Activated naive CD8-positive, alpha-beta T cell treated with anti-CD3 and anti-CD28 coated beads for 36 hours (primary cell): ENCODE data around the gene ASXL1. TPM values are rescaled to one million over a fixed set of nuclear protein-coding genes. Genes with fewer than 3 reads are reported as not detected.

Experiments
- DNase-seq: peaks from one replicate; pipeline ENCODE4 v3.0.0; 2021
- H3K27ac Mint-ChIP-seq: one replicate; pipeline ENCODE4 v1.8.0; 2022; ENCODE audit warnings: mild to moderate bottlenecking, moderate library complexity, mixed read lengths
- H3K27me3 Mint-ChIP-seq: one replicate; pipeline ENCODE4 v1.8.0; 2022; ENCODE audit warnings: mild to moderate bottlenecking, mixed read lengths
- H3K36me3 Mint-ChIP-seq: one replicate; pipeline ENCODE4 v1.8.0; 2021; ENCODE audit warnings: mild to moderate bottlenecking, mixed read lengths
- H3K4me1 Mint-ChIP-seq: one replicate; pipeline ENCODE4 v1.8.0; 2021; ENCODE audit warnings: mixed read lengths
- H3K4me3 Mint-ChIP-seq: one replicate; pipeline ENCODE4 v1.8.0; 2022; ENCODE audit warnings: mild to moderate bottlenecking, moderate library complexity, mixed read lengths
- H3K9me3 Mint-ChIP-seq: one replicate; pipeline ENCODE4 v1.8.0; 2022; ENCODE audit warnings: mixed read lengths
- total RNA-seq, 2 experiments: library from RNA; stranded (reverse); gene quantifications; one replicate each; pipeline ENCODE4 v1.2.3, GENCODE V29; 2021

ASXL1 gene
- total RNA-seq, 2 experiments from 2014 or later = 97.5 to 100 TPM

GRCh38 chr20:32432277-32432676 is 74.1 kb downstream of the ASXL1 start:
- peak overlapping the region; percentile 23 for H3K27ac Mint-ChIP-seq
- peaks cover 33% of the 10 kb centered on the region for H3K36me3 Mint-ChIP-seq
- no peaks in the 10 kb centered on the region for H3K9me3 Mint-ChIP-seq

GRCh38 chr20:32433311-32434021 is 75.3 kb downstream of the ASXL1 start:
- Mint-ChIP-seq H3K9me3 (no peaks in the 10 kb centered on the region), H3K36me3 (peaks cover 26% of the 10 kb centered on the region), H3K27ac (no peak overlapping the region), H3K4me3 (no peak overlapping the region), H3K4me1 (peaks cover 6% of the 10 kb centered on the region), H3K27me3 (no peaks in the 10 kb centered on the region)
- no peak for DNase-seq

More at GRCh38 chr20:32432277-32432676, 74.1 kb downstream of the ASXL1 start:
- no peak overlapping the region for H3K4me3 Mint-ChIP-seq
- H3K27me3 Mint-ChIP-seq = no peaks in the 10 kb centered on the region
- no peaks in the 10 kb centered on the region for H3K4me1 Mint-ChIP-seq
- DNase-seq = no peak

- Mint-ChIP-seq H3K4me3 (no peak overlapping the region), H3K4me1 (peaks cover 15% of the 10 kb centered on the region), H3K36me3 (peaks cover 34% of the 10 kb centered on the region), H3K9me3 (no peaks in the 10 kb centered on the region), H3K27ac (no peak overlapping the region), H3K27me3 (no peaks in the 10 kb centered on the region)
- DNase-seq = no peak
Measured at GRCh38 chr20:32434434-32434833, 76.3 kb downstream of the ASXL1 start.

GRCh38 chr20:32435449-32436107 is 77.4 kb downstream of the ASXL1 start:
- Mint-ChIP-seq H3K27ac (peak overlapping the region; percentile 34), H3K36me3 (peaks cover 41% of the 10 kb centered on the region)

GRCh38 chr20:32436142-32436861 is 78.2 kb downstream of the ASXL1 start:
- no peak overlapping the region for H3K27ac Mint-ChIP-seq
- peaks cover 22% of the 10 kb centered on the region for H3K4me1 Mint-ChIP-seq
- H3K4me3 Mint-ChIP-seq = no peak overlapping the region
- no peaks in the 10 kb centered on the region for H3K27me3 Mint-ChIP-seq
- DNase-seq = no peak
- H3K9me3 Mint-ChIP-seq = no peaks in the 10 kb centered on the region
- H3K36me3 Mint-ChIP-seq = peaks cover 42% of the 10 kb centered on the region

More at GRCh38 chr20:32435449-32436107, 77.4 kb downstream of the ASXL1 start:
- Mint-ChIP-seq H3K4me1 (peaks cover 22% of the 10 kb centered on the region), H3K27me3 (no peaks in the 10 kb centered on the region), H3K9me3 (no peaks in the 10 kb centered on the region), H3K4me3 (no peak overlapping the region)
- no peak for DNase-seq

- Mint-ChIP-seq H3K36me3 (peaks cover 38% of the 10 kb centered on the region), H3K27ac (no peak overlapping the region)
Measured at GRCh38 chr20:32436968-32437367, 78.8 kb downstream of the ASXL1 start.

GRCh38 chr20:32437391-32438074 is 79.4 kb downstream of the ASXL1 start:
- H3K4me1 Mint-ChIP-seq = peaks cover 24% of the 10 kb centered on the region
- H3K36me3 Mint-ChIP-seq = peaks cover 36% of the 10 kb centered on the region
- DNase-seq = peak; percentile 26
- H3K27me3 Mint-ChIP-seq = no peaks in the 10 kb centered on the region
- no peaks in the 10 kb centered on the region for H3K9me3 Mint-ChIP-seq
- no peak overlapping the region for H3K4me3 Mint-ChIP-seq
- no peak overlapping the region for H3K27ac Mint-ChIP-seq

More at GRCh38 chr20:32436968-32437367, 78.8 kb downstream of the ASXL1 start:
- Mint-ChIP-seq H3K4me1 (peaks cover 22% of the 10 kb centered on the region), H3K9me3 (no peaks in the 10 kb centered on the region), H3K4me3 (no peak overlapping the region), H3K27me3 (no peaks in the 10 kb centered on the region)
- no peak for DNase-seq

- Mint-ChIP-seq H3K9me3 (no peaks in the 10 kb centered on the region), H3K4me1 (peaks cover 29% of the 10 kb centered on the region), H3K4me3 (no peak overlapping the region), H3K27ac (no peak overlapping the region), H3K36me3 (peaks cover 29% of the 10 kb centered on the region), H3K27me3 (no peaks in the 10 kb centered on the region)
- DNase-seq = no peak
Measured at GRCh38 chr20:32438331-32438858, 80.3 kb downstream of the ASXL1 start.

- Mint-ChIP-seq H3K27ac (peak overlapping the region; percentile 47), H3K9me3 (no peaks in the 10 kb centered on the region), H3K4me1 (peaks cover 36% of the 10 kb centered on the region), H3K4me3 (no peak overlapping the region), H3K36me3 (peaks cover 24% of the 10 kb centered on the region), H3K27me3 (no peaks in the 10 kb centered on the region)
- peak; percentile 66 for DNase-seq
Measured at GRCh38 chr20:32439132-32439829, 81.2 kb downstream of the ASXL1 start.

- H3K36me3 Mint-ChIP-seq = peaks cover 25% of the 10 kb centered on the region
- no peak for DNase-seq
- H3K27ac Mint-ChIP-seq = no peak overlapping the region
- no peaks in the 10 kb centered on the region for H3K27me3 Mint-ChIP-seq
- no peak overlapping the region for H3K4me3 Mint-ChIP-seq
- peaks cover 43% of the 10 kb centered on the region for H3K4me1 Mint-ChIP-seq
- no peaks in the 10 kb centered on the region for H3K9me3 Mint-ChIP-seq
Measured at GRCh38 chr20:32440069-32440757, 82.1 kb downstream of the ASXL1 start.

- H3K9me3 Mint-ChIP-seq = no peaks in the 10 kb centered on the region
- H3K27ac Mint-ChIP-seq = no peak overlapping the region
- no peak overlapping the region for H3K4me3 Mint-ChIP-seq
Measured at GRCh38 chr20:32440758-32441078, 82.6 kb downstream of the ASXL1 start.

GRCh38 chr20:32441638-32442037 is 83.5 kb downstream of the ASXL1 start:
- Mint-ChIP-seq H3K9me3 (no peaks in the 10 kb centered on the region), H3K4me1 (peaks cover 48% of the 10 kb centered on the region), H3K27ac (no peak overlapping the region), H3K36me3 (peaks cover 25% of the 10 kb centered on the region), H3K27me3 (no peaks in the 10 kb centered on the region), H3K4me3 (no peak overlapping the region)
- DNase-seq = no peak

More at GRCh38 chr20:32440758-32441078, 82.6 kb downstream of the ASXL1 start:
- H3K27me3 Mint-ChIP-seq = no peaks in the 10 kb centered on the region
- H3K36me3 Mint-ChIP-seq = peaks cover 29% of the 10 kb centered on the region
- H3K4me1 Mint-ChIP-seq = peaks cover 46% of the 10 kb centered on the region
- DNase-seq = no peak

- Mint-ChIP-seq H3K27me3 (no peaks in the 10 kb centered on the region), H3K36me3 (peaks cover 25% of the 10 kb centered on the region), H3K9me3 (no peaks in the 10 kb centered on the region), H3K27ac (peak overlapping the region; percentile 0), H3K4me1 (peaks cover 47% of the 10 kb centered on the region), H3K4me3 (no peak overlapping the region)
- no peak for DNase-seq
Measured at GRCh38 chr20:32442630-32443373, 84.7 kb downstream of the ASXL1 start.
